CD14-positive monocyte (primary cell): ENCODE measurements around the gene EPC1. TPM values are rescaled to one million over a fixed set of nuclear protein-coding genes. Genes with fewer than 3 reads are reported as not detected.
A peak's percentile ranks its signal among the peaks of the same experiment; 100 is the strongest.

Source experiments
- DNase-seq, 3 donors: peaks; one replicate each; pipeline ENCODE4 v3.0.0-alpha.2; 2011 to 2022
- H2AFZ ChIP-seq: 2 replicates; pipeline ENCODE4 v1.6.0; 2012; ENCODE audit warnings: mild to moderate bottlenecking, low read depth, low read length, inconsistent platforms; ENCODE audit not compliant: insufficient read depth, poor library complexity, severe bottlenecking
- H3K27ac ChIP-seq, 2 donors: 1 replicate in 1 of 2; 2 replicates in 1 of 2; pipeline ENCODE4 v1.5.1; 2012 to 2013; ENCODE audit warnings: low read length in 2 of 2, control low read depth in 1 of 2, inconsistent platforms in 1 of 2, low read depth in 1 of 2, mild to moderate bottlenecking in 1 of 2
- H3K27me3 ChIP-seq, 2 donors: one replicate each; pipeline versions ENCODE4 v1.6.0 to v1.6.1; 2011 to 2013; ENCODE audit warnings: low read length in 2 of 2; ENCODE audit not compliant: control insufficient read depth in 2 of 2, insufficient read depth in 2 of 2
- H3K36me3 ChIP-seq, 2 donors: replicated peaks in 1 of 2; 1 replicate in 1 of 2; 2 replicates in 1 of 2; pipeline versions ENCODE4 v1.5.1 to v1.6.1; 2012 to 2013; ENCODE audit warnings: low read length in 2 of 2, control low read depth in 1 of 2, inconsistent platforms in 1 of 2, mild to moderate bottlenecking in 1 of 2; ENCODE audit not compliant: insufficient read depth in 2 of 2, control insufficient read depth in 1 of 2
- H3K4me1 ChIP-seq, 2 donors: 1 replicate in 1 of 2; 2 replicates in 1 of 2; pipeline versions ENCODE4 v1.5.1 to v1.6.1; 2012 to 2013; ENCODE audit warnings: low read length in 2 of 2, control low read depth in 1 of 2, inconsistent platforms in 1 of 2, mild to moderate bottlenecking in 1 of 2, moderate library complexity in 1 of 2; ENCODE audit not compliant: insufficient read depth in 2 of 2, control insufficient read depth in 1 of 2
- H3K4me2 ChIP-seq: replicated peaks from 2 replicates; pipeline ENCODE3; 2012; ENCODE audit warnings: low read length, moderate library complexity, mild to moderate bottlenecking; ENCODE audit not compliant: poor library complexity, severe bottlenecking; ENCODE audit errors: extremely low read depth
- H3K4me3 ChIP-seq, 3 experiments: fragments of 200-600 bp in 1 of 3; sonication (generic) in 1 of 3; replicated peaks in 1 of 3; 1 replicate in 2 of 3; 2 replicates in 1 of 3; pipeline ENCODE4 v1.5.1; 2011 to 2013; ENCODE audit warnings: low read length in 3 of 3, mild to moderate bottlenecking in 3 of 3, control low read depth in 2 of 3, low read depth in 2 of 3, inconsistent platforms in 1 of 3, moderate library complexity in 1 of 3
- H3K79me2 ChIP-seq: 2 replicates; pipeline ENCODE4 v1.6.0; 2012; ENCODE audit warnings: mild to moderate bottlenecking, control low read depth, inconsistent platforms, low read length, moderate library complexity; ENCODE audit not compliant: insufficient read depth
- H3K9ac ChIP-seq: 2 replicates; pipeline ENCODE4 v1.6.0; 2017; ENCODE audit warnings: low read length, mild to moderate bottlenecking; ENCODE audit not compliant: insufficient read depth, poor library complexity, severe bottlenecking
- H3K9me3 ChIP-seq, 2 donors: replicated peaks in 1 of 2; 1 replicate in 1 of 2; 2 replicates in 1 of 2; pipeline versions ENCODE4 v1.5.1 to v1.6.1; 2012 to 2013; ENCODE audit warnings: low read length in 2 of 2, control low read depth in 1 of 2; ENCODE audit not compliant: control insufficient read depth in 1 of 2, insufficient read depth in 1 of 2
- H4K20me1 ChIP-seq: 2 replicates; pipeline ENCODE4 v1.6.0; 2012; ENCODE audit warnings: mild to moderate bottlenecking, low read length, control low read depth, moderate library complexity; ENCODE audit not compliant: insufficient read depth
- H3K27ac Mint-ChIP-seq, 7 donors: one replicate each; pipeline ENCODE4 v1.8.0; 2020; ENCODE audit warnings: mild to moderate bottlenecking in 7 of 7, mixed read lengths in 7 of 7, moderate library complexity in 6 of 7, inconsistent platforms in 2 of 7
- H3K27me3 Mint-ChIP-seq, 3 donors: one replicate each; pipeline ENCODE4 v1.8.0; 2021 to 2022; ENCODE audit warnings: low read depth in 3 of 3, mild to moderate bottlenecking in 3 of 3, mixed read lengths in 3 of 3, moderate library complexity in 3 of 3, inconsistent platforms in 1 of 3
- H3K36me3 Mint-ChIP-seq, 2 donors: one replicate each; pipeline ENCODE4 v1.8.0; 2020; ENCODE audit warnings: mixed read lengths in 2 of 2, inconsistent platforms in 1 of 2, mild to moderate bottlenecking in 1 of 2
- H3K4me1 Mint-ChIP-seq: one replicate; pipeline ENCODE4 v1.8.0; 2020; ENCODE audit warnings: mild to moderate bottlenecking, mixed read lengths
- H3K4me3 Mint-ChIP-seq, 2 donors: one replicate each; pipeline ENCODE4 v1.8.0; 2020; ENCODE audit warnings: mild to moderate bottlenecking in 2 of 2, mixed read lengths in 2 of 2, moderate library complexity in 1 of 2
- H3K9me3 Mint-ChIP-seq, 7 donors: one replicate each; pipeline ENCODE4 v1.8.0; 2020 to 2022; ENCODE audit warnings: mixed read lengths in 7 of 7, mild to moderate bottlenecking in 6 of 7, moderate library complexity in 6 of 7, inconsistent platforms in 2 of 7
- WGBS: methylation state at CpG from one replicate; pipeline ENCODE4 v1.1.5; 2013; ENCODE audit warnings: missing lambda C conversion rate; ENCODE audit not compliant: insufficient coverage; 5-methylcytosine and 5-hydroxymethylcytosine counted together
- intact Hi-C, 2 donors: fragments of 100-400 bp; cut with micrococcal nuclease; formaldehyde crosslinking; loops; one replicate each; pipeline versions ENCODE4 v1.15.0 to v1.15.1; 2023
- polyA plus RNA-seq, 3 donors: library from polyadenylated mRNA; depleted of rRNA in 1 of 3; unstranded in 2 of 3; stranded (reverse) in 1 of 3; fragments of 300-500 nt in 2 of 3; fragments of >200 nt in 1 of 3; fragmentation: Illumina TruSeq in 2 of 3; gene quantifications; 1 replicate in 2 of 3; 2 replicates in 1 of 3; pipeline ENCODE4 v1.2.3, GENCODE V29; 2012 to 2021
- TF ChIP-seq, protein P1 (sequence below): fragments of 200-600 bp; IDR thresholded peaks from one replicate; pipeline ENCODE4 v1.8.0; 2022; ENCODE audit warnings: antibody characterized with exemption, mild to moderate bottlenecking

Gene EPC1
- polyA plus RNA-seq, 3 donors, result 28.3 to 60.8 (median 31.0) TPM

- TF ChIP-seq, protein P1, sequence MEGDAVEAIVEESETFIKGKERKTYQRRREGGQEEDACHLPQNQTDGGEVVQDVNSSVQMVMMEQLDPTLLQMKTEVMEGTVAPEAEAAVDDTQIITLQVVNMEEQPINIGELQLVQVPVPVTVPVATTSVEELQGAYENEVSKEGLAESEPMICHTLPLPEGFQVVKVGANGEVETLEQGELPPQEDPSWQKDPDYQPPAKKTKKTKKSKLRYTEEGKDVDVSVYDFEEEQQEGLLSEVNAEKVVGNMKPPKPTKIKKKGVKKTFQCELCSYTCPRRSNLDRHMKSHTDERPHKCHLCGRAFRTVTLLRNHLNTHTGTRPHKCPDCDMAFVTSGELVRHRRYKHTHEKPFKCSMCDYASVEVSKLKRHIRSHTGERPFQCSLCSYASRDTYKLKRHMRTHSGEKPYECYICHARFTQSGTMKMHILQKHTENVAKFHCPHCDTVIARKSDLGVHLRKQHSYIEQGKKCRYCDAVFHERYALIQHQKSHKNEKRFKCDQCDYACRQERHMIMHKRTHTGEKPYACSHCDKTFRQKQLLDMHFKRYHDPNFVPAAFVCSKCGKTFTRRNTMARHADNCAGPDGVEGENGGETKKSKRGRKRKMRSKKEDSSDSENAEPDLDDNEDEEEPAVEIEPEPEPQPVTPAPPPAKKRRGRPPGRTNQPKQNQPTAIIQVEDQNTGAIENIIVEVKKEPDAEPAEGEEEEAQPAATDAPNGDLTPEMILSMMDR, result no peak
- Mint-ChIP-seq H3K27me3 (peaks cover 0 to 1% (median 1%) of the 10 kb centered on the region in 3 donors), H3K9me3 (peaks cover 0 to 3% (median 0%) of the 10 kb centered on the region in 7 donors), H3K4me3 (no peak overlapping the region), H3K4me1 (peaks cover 2% of the 10 kb centered on the region), H3K27ac (no peak overlapping the region), H3K36me3 (no peaks in the 10 kb centered on the region)
- Histone ChIP-seq H4K20me1 (no peaks in the 10 kb centered on the region), H3K4me2 (no peak overlapping the region), H3K27ac (no peak overlapping the region), H3K9me3 (no peaks in the 10 kb centered on the region), H3K4me3 (no peak overlapping the region), H3K27me3 (no peaks in the 10 kb centered on the region), H3K4me1 (peaks cover 3 to 11% of the 10 kb centered on the region in 2 donors), H3K36me3 (no peaks in the 10 kb centered on the region), H3K9ac (no peak overlapping the region), H2AFZ (no peak overlapping the region), H3K79me2 (peaks cover 25% of the 10 kb centered on the region)
- no CpG with 5 or more reads among the region's 3 CpGs for WGBS
- intact Hi-C loops, result no loop called here
- DNase-seq, result no peak
These were observed 34.2 kb upstream of the EPC1 start for GRCh38 chr10:32381165-32381564.

GRCh38 chr10:32379950-32380551, 33.1 kb upstream of the EPC1 start:
- H3K9ac ChIP-seq, result no peak overlapping the region
- H4K20me1 ChIP-seq, result no peaks in the 10 kb centered on the region
- H3K79me2 ChIP-seq, result peaks cover 36% of the 10 kb centered on the region
- intact Hi-C loops, result loop anchor here in 1 of 2 donors (10.0 kb wide), 1 partner anchor 325 kb away; the partner anchor contains the start of gene KIF5B
- H3K9me3 Mint-ChIP-seq, result peaks cover 0 to 3% (median 0%) of the 10 kb centered on the region in 7 donors
- DNase-seq, result no peak
- peaks cover 3 to 18% of the 10 kb centered on the region in 2 donors for H3K4me1 ChIP-seq
- no CpG with 5 or more reads among the region's 7 CpGs for WGBS
- H3K27me3 ChIP-seq, result no peaks in the 10 kb centered on the region
- TF ChIP-seq, protein P1, result no peak
- H3K27ac Mint-ChIP-seq, result no peak overlapping the region
- no peaks in the 10 kb centered on the region for H3K36me3 Mint-ChIP-seq
- H3K4me3 Mint-ChIP-seq, result no peak overlapping the region
- H3K27me3 Mint-ChIP-seq, result peaks cover 0 to 1% (median 1%) of the 10 kb centered on the region in 3 donors
- peak overlapping the region; percentile 81 for H3K4me2 ChIP-seq
- peaks cover 6% of the 10 kb centered on the region for H3K4me1 Mint-ChIP-seq
- no peaks in the 10 kb centered on the region for H3K9me3 ChIP-seq
- H3K36me3 ChIP-seq, result no peaks in the 10 kb centered on the region
- peak overlapping the region in 1 of 2 donors; percentile 93 for H3K27ac ChIP-seq
- peak overlapping the region; percentile 77 for H2AFZ ChIP-seq
- H3K4me3 ChIP-seq, result peak overlapping the region in 2 of 3 experiments; percentile 87 to 97
